Lower leg skin (tissue), 4 donors: ENCODE measurements around the gene SLC39A6. TPM values are rescaled to one million over a fixed set of nuclear protein-coding genes. Genes with fewer than 3 reads are reported as not detected.

ENCODE experiments used
- DNase-seq, 2 donors: peaks; one replicate each; pipeline ENCODE4 v3.0.0-alpha.2; 2019; ENCODE audit warnings: low spot score in 2 of 2
- H3K4me3 ChIP-seq: fragments of 200-600 bp; sonication (generic); 2 replicates; pipeline ENCODE4 v1.5.1; 2017; ENCODE audit warnings: mild to moderate bottlenecking, low read depth; ENCODE audit not compliant: poor library complexity, severe bottlenecking
- POLR2A ChIP-seq, 2 donors: fragments of 450-650 bp; IDR thresholded peaks; one replicate each; pipeline ENCODE4 v1.6.1; 2016 to 2017; ENCODE audit warnings: antibody characterized with exemption in 2 of 2, mild to moderate bottlenecking in 1 of 2, moderate library complexity in 1 of 2
- WGBS, 2 donors: methylation state at CpG; one replicate each; pipeline ENCODE4 v1.1.5; 2018; 5-methylcytosine and 5-hydroxymethylcytosine counted together
- intact Hi-C: fragments of 100-400 bp; cut with DNase I; formaldehyde crosslinking; loops from one replicate; pipeline ENCODE4 v1.15.0; 2023; ENCODE audit warnings: low total_unique reads
- total RNA-seq, 4 donors: library from RNA; depleted of rRNA; stranded (reverse); fragments of >200 nt; gene quantifications; one replicate each; pipeline ENCODE4 v1.1.0, GENCODE V29; 2016
- TF ChIP-seq, protein P1 (sequence below), 3 donors: fragments of 450-650 bp; IDR thresholded peaks; one replicate each; pipeline ENCODE4 v1.5.1; 2016; ENCODE audit warnings: antibody characterized with exemption in 3 of 3, mild to moderate bottlenecking in 3 of 3, moderate library complexity in 2 of 3

SLC39A6 gene
- total RNA-seq, 4 donors from 2014 or later = 64.3 to 137 (median 83.2) TPM

DNA sequence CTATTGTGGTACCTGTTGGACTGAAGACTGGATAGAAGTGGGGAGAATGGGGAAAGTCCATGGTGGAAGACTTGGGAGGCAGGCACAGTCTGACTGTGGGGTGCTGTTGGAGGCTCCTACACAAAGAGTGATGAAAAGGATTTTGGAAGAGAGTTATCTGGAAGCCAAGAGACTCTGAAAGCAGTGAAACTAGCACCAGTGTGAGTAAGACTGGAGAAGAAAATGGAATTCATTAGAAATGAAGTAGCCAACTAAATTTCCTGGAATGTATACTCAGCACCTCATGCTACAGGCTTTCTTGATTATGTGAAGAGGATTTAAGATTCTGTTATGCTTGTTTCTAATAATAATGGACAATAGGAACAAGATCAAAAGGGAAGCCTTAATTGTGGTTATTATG lies 28.3 kb upstream of the SLC39A6 start:
- DNase-seq = no peak
- TF ChIP-seq, protein P1, sequence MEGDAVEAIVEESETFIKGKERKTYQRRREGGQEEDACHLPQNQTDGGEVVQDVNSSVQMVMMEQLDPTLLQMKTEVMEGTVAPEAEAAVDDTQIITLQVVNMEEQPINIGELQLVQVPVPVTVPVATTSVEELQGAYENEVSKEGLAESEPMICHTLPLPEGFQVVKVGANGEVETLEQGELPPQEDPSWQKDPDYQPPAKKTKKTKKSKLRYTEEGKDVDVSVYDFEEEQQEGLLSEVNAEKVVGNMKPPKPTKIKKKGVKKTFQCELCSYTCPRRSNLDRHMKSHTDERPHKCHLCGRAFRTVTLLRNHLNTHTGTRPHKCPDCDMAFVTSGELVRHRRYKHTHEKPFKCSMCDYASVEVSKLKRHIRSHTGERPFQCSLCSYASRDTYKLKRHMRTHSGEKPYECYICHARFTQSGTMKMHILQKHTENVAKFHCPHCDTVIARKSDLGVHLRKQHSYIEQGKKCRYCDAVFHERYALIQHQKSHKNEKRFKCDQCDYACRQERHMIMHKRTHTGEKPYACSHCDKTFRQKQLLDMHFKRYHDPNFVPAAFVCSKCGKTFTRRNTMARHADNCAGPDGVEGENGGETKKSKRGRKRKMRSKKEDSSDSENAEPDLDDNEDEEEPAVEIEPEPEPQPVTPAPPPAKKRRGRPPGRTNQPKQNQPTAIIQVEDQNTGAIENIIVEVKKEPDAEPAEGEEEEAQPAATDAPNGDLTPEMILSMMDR (IDR thresholded peaks at IDR 0.05) = no peak
- no peak for TF ChIP-seq POLR2A (IDR thresholded peaks at IDR 0.05)
- intact Hi-C loops = no loop called here
- no peak overlapping the region for H3K4me3 ChIP-seq

DNA sequence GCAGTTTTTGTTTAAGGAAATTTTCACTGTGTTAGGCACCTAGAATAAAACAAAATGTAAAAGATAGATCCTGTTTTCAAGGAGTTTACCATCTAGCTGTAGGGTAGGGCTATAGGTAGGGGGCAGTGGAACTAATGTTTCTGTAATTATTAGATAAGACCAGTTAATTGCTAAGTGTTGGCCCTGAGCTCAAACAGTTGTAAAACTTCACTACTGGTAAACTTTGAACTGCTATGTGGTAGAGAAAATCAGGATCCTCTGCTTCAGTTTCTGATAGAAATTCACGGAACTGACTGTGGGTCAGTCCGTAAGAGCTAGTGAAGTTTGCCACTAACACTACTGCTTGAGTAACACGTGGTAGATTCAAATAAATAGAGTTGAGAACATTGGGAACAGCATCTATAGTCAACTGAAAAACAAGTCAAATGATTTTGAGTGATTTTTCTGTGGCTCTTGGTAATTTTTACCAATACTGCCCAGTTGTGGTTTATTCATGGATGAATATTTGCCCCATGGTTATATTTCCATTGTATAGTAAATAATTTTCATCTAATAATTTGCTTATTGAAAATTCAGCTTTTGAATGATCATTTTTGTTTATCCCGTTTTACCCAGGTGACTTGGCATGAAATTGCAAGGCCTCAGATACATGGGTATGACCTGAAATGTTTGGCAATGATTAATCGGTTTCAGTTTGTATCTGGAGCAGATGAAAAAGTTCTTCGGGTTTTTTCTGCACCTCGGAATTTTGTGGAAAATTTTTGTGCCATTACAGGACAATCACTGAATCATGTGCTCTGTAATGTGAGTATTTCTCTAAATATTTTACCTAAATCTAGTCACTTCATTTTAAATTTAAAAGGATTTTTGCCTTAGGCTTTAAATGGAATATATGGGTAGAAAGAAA lies 27.0 kb upstream of the SLC39A6 start:
- TF ChIP-seq, protein P1 (IDR thresholded peaks at IDR 0.05) = no peak
- TF ChIP-seq POLR2A (IDR thresholded peaks at IDR 0.05) = no peak
- no peak for DNase-seq
- 91 to 95% methylated on average over 7 of the region's 7 CpGs for WGBS, 2 donors
- no peak overlapping the region for H3K4me3 ChIP-seq
- intact Hi-C loops = no loop called here

DNA sequence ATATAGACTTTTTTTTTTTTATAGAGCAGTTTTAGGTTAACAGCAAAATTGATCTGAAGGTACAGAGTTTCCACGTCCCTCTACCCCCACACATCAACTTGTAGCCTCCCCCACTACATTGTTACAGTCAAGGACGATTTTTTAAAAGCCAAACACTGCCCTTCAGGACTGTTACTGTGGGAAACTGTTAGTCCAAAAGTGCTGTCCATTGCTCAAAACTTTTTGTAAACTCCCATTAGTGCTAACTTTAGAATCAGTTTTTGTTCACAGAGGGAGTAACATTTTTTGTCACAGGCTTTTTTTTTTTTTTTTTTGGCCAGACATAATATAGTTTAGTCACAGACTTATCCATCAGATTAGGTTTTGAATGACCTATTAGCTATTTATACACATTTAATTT lies 24.6 kb upstream of the SLC39A6 start:
- intact Hi-C loops = no loop called here
- H3K4me3 ChIP-seq = no peak overlapping the region
- TF ChIP-seq, protein P1 (IDR thresholded peaks at IDR 0.05) = no peak
- TF ChIP-seq POLR2A (IDR thresholded peaks at IDR 0.05) = no peak
- no peak for DNase-seq
- 82 to 89% methylated on average over 2 of the region's 2 CpGs for WGBS, 2 donors

DNA sequence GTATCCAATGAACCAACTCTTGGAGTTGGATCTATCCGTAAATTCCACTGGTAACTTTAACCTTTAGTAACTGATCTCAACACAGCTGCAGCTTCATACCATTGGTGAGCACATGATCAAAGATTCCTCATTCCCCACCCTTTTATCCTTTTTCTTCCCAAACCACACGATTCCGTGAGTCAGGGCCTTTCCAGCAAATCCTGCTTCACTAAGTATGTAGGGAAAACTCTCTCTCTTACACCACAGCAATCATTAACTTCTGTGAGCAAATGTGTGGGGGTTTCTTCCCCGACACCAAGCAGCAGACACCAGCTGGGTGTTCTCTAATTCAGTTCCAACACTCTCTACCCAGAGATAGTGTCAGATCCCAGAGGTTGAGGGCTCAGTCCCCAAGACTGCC lies 24.1 kb upstream of the SLC39A6 start:
- DNase-seq = no peak
- intact Hi-C loops = no loop called here
- no peak overlapping the region for H3K4me3 ChIP-seq
- 75 to 82% methylated on average over 4 of the region's 4 CpGs for WGBS, 2 donors
- TF ChIP-seq, protein P1 (IDR thresholded peaks at IDR 0.05) = no peak
- no peak for TF ChIP-seq POLR2A (IDR thresholded peaks at IDR 0.05)

DNA sequence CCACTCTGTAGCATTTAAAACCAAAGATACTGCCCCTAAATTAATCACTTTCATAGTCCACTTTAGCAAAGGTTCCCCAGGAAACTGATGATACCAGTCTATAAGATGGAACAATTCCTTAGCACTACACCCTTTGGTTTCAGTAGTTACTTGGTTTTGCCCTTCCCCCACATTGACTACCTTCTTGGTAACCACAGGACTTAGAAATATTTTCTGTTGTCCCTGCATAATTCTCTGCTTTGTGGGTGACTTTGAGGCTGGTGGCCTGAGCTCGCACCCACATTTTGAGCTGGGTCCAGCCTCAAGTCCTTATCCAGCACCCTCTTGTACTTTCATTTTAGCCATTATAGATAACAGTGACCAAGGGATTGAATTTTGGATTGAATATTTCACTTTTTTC lies 23.6 kb upstream of the SLC39A6 start:
- intact Hi-C loops = no loop called here
- DNase-seq = no peak
- 92 to 96% methylated on average over 1 of the region's 1 CpG for WGBS, 2 donors
- TF ChIP-seq POLR2A (IDR thresholded peaks at IDR 0.05) = no peak
- TF ChIP-seq, protein P1 (IDR thresholded peaks at IDR 0.05) = no peak
- H3K4me3 ChIP-seq = no peak overlapping the region
